NCI-H187 treated with DMSO at 0.1 percent for 48 hours (cell line): ENCODE results near the gene MXRA8.
"Not testable (repeated sequence)": the region's sequence is repeated elsewhere in the genome, so short reads cannot be mapped to it uniquely, and the experiment has no call there.

Source experiments
- DNase-seq: peaks from one replicate; lab custom pipeline; 2025; lab: John Stamatoyannopoulos, UW

The MXRA8 gene

GRCh38 chr1:1318777-1319645 lies 39.3 kb downstream of the MXRA8 start:
- no peak for DNase-seq

- DNase-seq = peak; percentile 7
Observed at GRCh38 chr1:1318131-1318652, 40.2 kb downstream of the MXRA8 start.

- no peak for DNase-seq
Observed at GRCh38 chr1:1317420-1317819, 40.9 kb downstream of the MXRA8 start.

- not testable (repeated sequence) for DNase-seq
Observed at GRCh38 chr1:1316199-1316598, 42.2 kb downstream of the MXRA8 start.

- no peak for DNase-seq
Observed at GRCh38 chr1:1315435-1315954, 42.9 kb downstream of the MXRA8 start.

GRCh38 chr1:1314678-1315335 lies 43.5 kb downstream of the MXRA8 start:
- no peak for DNase-seq

GRCh38 chr1:1314237-1314586 lies 44.1 kb downstream of the MXRA8 start:
- DNase-seq = no peak

GRCh38 chr1:1313500-1314236 lies 44.7 kb downstream of the MXRA8 start:
- no peak for DNase-seq

- no peak for DNase-seq
Observed at GRCh38 chr1:1312450-1313314, 45.7 kb downstream of the MXRA8 start.

- DNase-seq = no peak
Observed at GRCh38 chr1:1311107-1312104, 46.9 kb downstream of the MXRA8 start.

GRCh38 chr1:1310476-1311053 lies 47.8 kb downstream of the MXRA8 start:
- DNase-seq = no peak

GRCh38 chr1:1310109-1310385 lies 48.3 kb downstream of the MXRA8 start:
- no peak for DNase-seq

- DNase-seq = no peak
Observed at GRCh38 chr1:1309251-1310108, 48.9 kb downstream of the MXRA8 start.

- DNase-seq = no peak
Observed at GRCh38 chr1:1308756-1309250, 49.6 kb downstream of the MXRA8 start.

- peak; percentile 41 for DNase-seq
Observed at GRCh38 chr1:1307923-1308755, 50.2 kb downstream of the MXRA8 start, which contains the start of the genes ACAP3 and PUSL1. Gene ACAP3, minus strand, starts transcription at chr1:1307930. Its CDS starts 115 bp downstream, at chr1:1307815. Gene PUSL1, plus strand, starts transcription at chr1:1308597. Its CDS starts 47 bp downstream, at chr1:1308644.

GRCh38 chr1:1307261-1307922 lies 51.0 kb downstream of the MXRA8 start:
- DNase-seq = no peak

GRCh38 chr1:1306661-1307260 lies 51.6 kb downstream of the MXRA8 start:
- DNase-seq = no peak
